ENCODE results near the gene SIPA1L3.

SIPA1L3 gene

GRCh38 chr19:38122402-38123093, 215.5 kb downstream of the SIPA1L3 start:
- Histone ChIP-seq H3K79me1 (ENCODE audit: low read length) (no peaks in the 10 kb centered on the region), H3K18ac (ENCODE audit: low read length) (no peak overlapping the region), H3K27ac (ENCODE audit: low read depth, low read length) (no peak overlapping the region), H2AK5ac (ENCODE audit: low read length) (no peak overlapping the region), H3K23ac (ENCODE audit: low read length) (no peak overlapping the region), H2BK120ac (ENCODE audit: low read depth, low read length) (no peak overlapping the region), H4K8ac (ENCODE audit: low read depth, low read length) (no peak overlapping the region), H4K5ac (ENCODE audit: low read length) (no peak overlapping the region), H3K27me3 (ENCODE audit: insufficient read depth, low read length, poor library complexity) (no peaks in the 10 kb centered on the region), H3K4me2 (ENCODE audit: low read length) (no peak overlapping the region), H3K4ac (ENCODE audit: low read depth, low read length) (no peak overlapping the region), H2BK5ac (ENCODE audit: low read length) (no peak overlapping the region), H3K56ac (ENCODE audit: low read length) (no peak overlapping the region), H3K79me2 (ENCODE audit: control insufficient read depth, insufficient read depth, low read length) (no peaks in the 10 kb centered on the region), H3K36me3 (ENCODE audit: control insufficient read depth, insufficient read depth, low read length) (peaks cover 4% of the 10 kb centered on the region), H2BK15ac (replicated peaks; ENCODE audit: low read depth) (no peak overlapping the region), H3K4me1 (ENCODE audit: control insufficient read depth, low read depth, low read length) (no peaks in the 10 kb centered on the region), H3K9ac (ENCODE audit: low read length) (no peak overlapping the region), H3K4me3 (ENCODE audit: low read length) (no peak overlapping the region)
- no peak for DNase-seq
- WGBS (ENCODE audit: extremely low coverage, insufficient coverage, low lambda C conversion rate): no CpG with 5 or more reads among the region's 24 CpGs

- Histone ChIP-seq H3K79me1 (ENCODE audit: low read length) (no peaks in the 10 kb centered on the region), H2BK5ac (ENCODE audit: low read length) (no peak overlapping the region), H3K4me1 (ENCODE audit: control insufficient read depth, low read depth, low read length) (no peaks in the 10 kb centered on the region), H3K23ac (ENCODE audit: low read length) (no peak overlapping the region), H3K18ac (ENCODE audit: low read length) (no peak overlapping the region), H3K56ac (ENCODE audit: low read length) (no peak overlapping the region), H2BK15ac (replicated peaks; ENCODE audit: low read depth) (no peak overlapping the region), H3K4me2 (ENCODE audit: low read length) (no peak overlapping the region), H3K4ac (ENCODE audit: low read depth, low read length) (no peak overlapping the region), H3K4me3 (ENCODE audit: low read length) (no peak overlapping the region), H3K27ac (ENCODE audit: low read depth, low read length) (no peak overlapping the region), H4K8ac (ENCODE audit: low read depth, low read length) (no peak overlapping the region), H3K9ac (ENCODE audit: low read length) (no peak overlapping the region), H4K5ac (ENCODE audit: low read length) (no peak overlapping the region), H2AK5ac (ENCODE audit: low read length) (no peak overlapping the region), H3K79me2 (ENCODE audit: control insufficient read depth, insufficient read depth, low read length) (no peaks in the 10 kb centered on the region), H3K36me3 (ENCODE audit: control insufficient read depth, insufficient read depth, low read length) (no peaks in the 10 kb centered on the region), H3K27me3 (ENCODE audit: insufficient read depth, low read length, poor library complexity) (no peaks in the 10 kb centered on the region), H2BK120ac (ENCODE audit: low read depth, low read length) (no peak overlapping the region)
- DNase-seq: no peak
- no CpG with 5 or more reads among the region's 9 CpGs for WGBS (ENCODE audit: extremely low coverage, insufficient coverage, low lambda C conversion rate)
Measured at GRCh38 chr19:38125238-38125637, 218.2 kb downstream of the SIPA1L3 start.

GRCh38 chr19:38130399-38130798, 223.4 kb downstream of the SIPA1L3 start:
- no peak overlapping the region for H3K27ac ChIP-seq (ENCODE audit: low read depth, low read length)
- no peaks in the 10 kb centered on the region for H3K36me3 ChIP-seq (ENCODE audit: control insufficient read depth, insufficient read depth, low read length)
- no peak overlapping the region for H2BK15ac ChIP-seq (replicated peaks; ENCODE audit: low read depth)
- no peaks in the 10 kb centered on the region for H3K4me1 ChIP-seq (ENCODE audit: control insufficient read depth, low read depth, low read length)
- H3K4ac ChIP-seq (ENCODE audit: low read depth, low read length): no peak overlapping the region
- H4K8ac ChIP-seq (ENCODE audit: low read depth, low read length): no peak overlapping the region
- no peak overlapping the region for H2AK5ac ChIP-seq (ENCODE audit: low read length)
- H3K27me3 ChIP-seq (ENCODE audit: insufficient read depth, low read length, poor library complexity): no peaks in the 10 kb centered on the region
- no peaks in the 10 kb centered on the region for H3K79me2 ChIP-seq (ENCODE audit: control insufficient read depth, insufficient read depth, low read length)
- H3K56ac ChIP-seq (ENCODE audit: low read length): no peak overlapping the region
- no peak overlapping the region for H3K4me3 ChIP-seq (ENCODE audit: low read length)
- no peak overlapping the region for H3K4me2 ChIP-seq (ENCODE audit: low read length)
- no CpG with 5 or more reads among the region's 25 CpGs for WGBS (ENCODE audit: extremely low coverage, insufficient coverage, low lambda C conversion rate)
- no peak overlapping the region for H4K5ac ChIP-seq (ENCODE audit: low read length)
- H3K18ac ChIP-seq (ENCODE audit: low read length): no peak overlapping the region
- no peaks in the 10 kb centered on the region for H3K79me1 ChIP-seq (ENCODE audit: low read length)
- H3K9ac ChIP-seq (ENCODE audit: low read length): no peak overlapping the region
- DNase-seq: no peak
- H2BK120ac ChIP-seq (ENCODE audit: low read depth, low read length): no peak overlapping the region
- H2BK5ac ChIP-seq (ENCODE audit: low read length): no peak overlapping the region
- H3K23ac ChIP-seq (ENCODE audit: low read length): no peak overlapping the region

GRCh38 chr19:38132781-38133180, 225.8 kb downstream of the SIPA1L3 start:
- no peak overlapping the region for H3K4ac ChIP-seq (ENCODE audit: low read depth, low read length)
- H4K8ac ChIP-seq (ENCODE audit: low read depth, low read length): no peak overlapping the region
- H3K9ac ChIP-seq (ENCODE audit: low read length): no peak overlapping the region
- no peaks in the 10 kb centered on the region for H3K79me2 ChIP-seq (ENCODE audit: control insufficient read depth, insufficient read depth, low read length)
- H3K36me3 ChIP-seq (ENCODE audit: control insufficient read depth, insufficient read depth, low read length): no peaks in the 10 kb centered on the region
- H2BK120ac ChIP-seq (ENCODE audit: low read depth, low read length): no peak overlapping the region
- H2BK5ac ChIP-seq (ENCODE audit: low read length): no peak overlapping the region
- no peak overlapping the region for H3K18ac ChIP-seq (ENCODE audit: low read length)
- WGBS (ENCODE audit: extremely low coverage, insufficient coverage, low lambda C conversion rate): no CpG with 5 or more reads among the region's 6 CpGs
- no peak overlapping the region for H2BK15ac ChIP-seq (replicated peaks; ENCODE audit: low read depth)
- H3K79me1 ChIP-seq (ENCODE audit: low read length): no peaks in the 10 kb centered on the region
- H4K5ac ChIP-seq (ENCODE audit: low read length): no peak overlapping the region
- no peaks in the 10 kb centered on the region for H3K4me1 ChIP-seq (ENCODE audit: control insufficient read depth, low read depth, low read length)
- no peak overlapping the region for H3K23ac ChIP-seq (ENCODE audit: low read length)
- H2AK5ac ChIP-seq (ENCODE audit: low read length): no peak overlapping the region
- no peak overlapping the region for H3K56ac ChIP-seq (ENCODE audit: low read length)
- no peak overlapping the region for H3K27ac ChIP-seq (ENCODE audit: low read depth, low read length)
- DNase-seq: no peak
- H3K4me2 ChIP-seq (ENCODE audit: low read length): no peak overlapping the region
- H3K4me3 ChIP-seq (ENCODE audit: low read length): no peak overlapping the region
- no peaks in the 10 kb centered on the region for H3K27me3 ChIP-seq (ENCODE audit: insufficient read depth, low read length, poor library complexity)

GRCh38 chr19:38133319-38133718, 226.3 kb downstream of the SIPA1L3 start:
- H2BK120ac ChIP-seq (ENCODE audit: low read depth, low read length): no peak overlapping the region
- H3K36me3 ChIP-seq (ENCODE audit: control insufficient read depth, insufficient read depth, low read length): no peaks in the 10 kb centered on the region
- no peaks in the 10 kb centered on the region for H3K79me1 ChIP-seq (ENCODE audit: low read length)
- H3K79me2 ChIP-seq (ENCODE audit: control insufficient read depth, insufficient read depth, low read length): no peaks in the 10 kb centered on the region
- no peak overlapping the region for H3K4me3 ChIP-seq (ENCODE audit: low read length)
- no peak overlapping the region for H3K27ac ChIP-seq (ENCODE audit: low read depth, low read length)
- no peak overlapping the region for H2BK5ac ChIP-seq (ENCODE audit: low read length)
- no peaks in the 10 kb centered on the region for H3K4me1 ChIP-seq (ENCODE audit: control insufficient read depth, low read depth, low read length)
- H3K9ac ChIP-seq (ENCODE audit: low read length): no peak overlapping the region
- H3K18ac ChIP-seq (ENCODE audit: low read length): no peak overlapping the region
- WGBS (ENCODE audit: extremely low coverage, insufficient coverage, low lambda C conversion rate): no CpG with 5 or more reads among the region's 3 CpGs
- H3K4me2 ChIP-seq (ENCODE audit: low read length): no peak overlapping the region
- no peak overlapping the region for H4K8ac ChIP-seq (ENCODE audit: low read depth, low read length)
- no peak for DNase-seq
- H3K27me3 ChIP-seq (ENCODE audit: insufficient read depth, low read length, poor library complexity): no peaks in the 10 kb centered on the region
- no peak overlapping the region for H2AK5ac ChIP-seq (ENCODE audit: low read length)
- no peak overlapping the region for H4K5ac ChIP-seq (ENCODE audit: low read length)
- no peak overlapping the region for H3K4ac ChIP-seq (ENCODE audit: low read depth, low read length)
- no peak overlapping the region for H2BK15ac ChIP-seq (replicated peaks; ENCODE audit: low read depth)
- H3K23ac ChIP-seq (ENCODE audit: low read length): no peak overlapping the region
- H3K56ac ChIP-seq (ENCODE audit: low read length): no peak overlapping the region

GRCh38 chr19:38134540-38135149, 227.6 kb downstream of the SIPA1L3 start:
- Histone ChIP-seq H4K8ac (ENCODE audit: low read depth, low read length) (no peak overlapping the region), H3K36me3 (ENCODE audit: control insufficient read depth, insufficient read depth, low read length) (no peaks in the 10 kb centered on the region), H2AK5ac (ENCODE audit: low read length) (no peak overlapping the region), H3K56ac (ENCODE audit: low read length) (no peak overlapping the region), H3K23ac (ENCODE audit: low read length) (no peak overlapping the region), H4K5ac (ENCODE audit: low read length) (no peak overlapping the region), H3K4ac (ENCODE audit: low read depth, low read length) (no peak overlapping the region), H2BK120ac (ENCODE audit: low read depth, low read length) (no peak overlapping the region), H3K79me1 (ENCODE audit: low read length) (no peaks in the 10 kb centered on the region), H3K27me3 (ENCODE audit: insufficient read depth, low read length, poor library complexity) (no peaks in the 10 kb centered on the region), H3K18ac (ENCODE audit: low read length) (no peak overlapping the region), H3K27ac (ENCODE audit: low read depth, low read length) (no peak overlapping the region), H3K4me1 (ENCODE audit: control insufficient read depth, low read depth, low read length) (no peaks in the 10 kb centered on the region), H3K4me3 (ENCODE audit: low read length) (no peak overlapping the region), H2BK15ac (replicated peaks; ENCODE audit: low read depth) (no peak overlapping the region), H2BK5ac (ENCODE audit: low read length) (no peak overlapping the region), H3K9ac (ENCODE audit: low read length) (no peak overlapping the region), H3K79me2 (ENCODE audit: control insufficient read depth, insufficient read depth, low read length) (no peaks in the 10 kb centered on the region), H3K4me2 (ENCODE audit: low read length) (no peak overlapping the region)
- DNase-seq: peak; percentile 67
- WGBS (ENCODE audit: extremely low coverage, insufficient coverage, low lambda C conversion rate): no CpG with 5 or more reads among the region's 14 CpGs

Data from mesendoderm (in vitro differentiated cells).